IPS-NIHi11 (cell line): ENCODE data around the gene KDM6B.
A peak's percentile ranks its signal among the peaks of the same experiment; 100 is the strongest.

Experiments used
- DNase-seq: peaks from one replicate; pipeline ENCODE4 v3.0.0; 2012; ENCODE audit warnings: mixed read lengths, low spot score

The KDM6B gene

GRCh38 chr17:7823581-7824001, 10.4 kb upstream of the KDM6B start:
- peak; percentile 69 for DNase-seq

GRCh38 chr17:7824021-7824924, 9.7 kb upstream of the KDM6B start:
- no peak for DNase-seq

- DNase-seq, result no peak
These were observed 8.6 kb upstream of the KDM6B start for GRCh38 chr17:7825206-7825990.

- no peak for DNase-seq
These were observed 3.4 kb upstream of the KDM6B start for GRCh38 chr17:7830616-7831015.

- no peak for DNase-seq
These were observed 2.8 kb upstream of the KDM6B start for GRCh38 chr17:7831233-7831632.

- no peak for DNase-seq
These were observed 1.6 kb upstream of the KDM6B start for GRCh38 chr17:7832431-7832830.

- no peak for DNase-seq
These were observed 814 bp upstream of the KDM6B start for GRCh38 chr17:7833011-7833794.

GRCh38 chr17:7834542-7834956, 532 bp downstream of the KDM6B start:
- no peak for DNase-seq

- peak; percentile 87 for DNase-seq
These were observed 1.2 kb downstream of the KDM6B start for GRCh38 chr17:7834957-7835813.

GRCh38 chr17:7835814-7836595, 2.0 kb downstream of the KDM6B start:
- no peak for DNase-seq

GRCh38 chr17:7836596-7837407, 2.8 kb downstream of the KDM6B start:
- peak; percentile 55 for DNase-seq

GRCh38 chr17:7837408-7838088, 3.5 kb downstream of the KDM6B start:
- DNase-seq, result no peak

- DNase-seq, result no peak
These were observed 4.4 kb downstream of the KDM6B start for GRCh38 chr17:7838090-7839075.

- no peak for DNase-seq
These were observed 5.3 kb downstream of the KDM6B start for GRCh38 chr17:7839190-7839875.

GRCh38 chr17:7839876-7840261, 5.9 kb downstream of the KDM6B start:
- DNase-seq, result no peak

GRCh38 chr17:7840441-7840840, 6.4 kb downstream of the KDM6B start:
- no peak for DNase-seq

GRCh38 chr17:7840875-7841274, 6.9 kb downstream of the KDM6B start:
- DNase-seq, result no peak
